Neural cell (in vitro differentiated cells): Measurements from ENCODE around the gene CRIP1. TPM values are rescaled to one million over a fixed set of nuclear protein-coding genes. Genes with fewer than 3 reads are reported as not detected.

ENCODE experiments used
- H2AFZ ChIP-seq: fragments of 200-600, 300-800 bp; sonication (generic), shearing (Covaris generic); 2 replicates; pipeline ENCODE4 v1.6.0; 2014; ENCODE audit warnings: low read depth, mild to moderate bottlenecking, antibody characterized with exemption, low read length, moderate library complexity
- H3F3A ChIP-seq: fragments of 200-600 bp; shearing (Covaris generic); 2 replicates; pipeline ENCODE4 v1.6.1; 2016; ENCODE audit warnings: mild to moderate bottlenecking, moderate library complexity, mixed read lengths, antibody characterized with exemption, low read length; ENCODE audit not compliant: insufficient read depth, poor library complexity, severe bottlenecking
- H3K27ac ChIP-seq: fragments of 200-600, 300-800 bp; sonication (generic), shearing (Covaris generic); 2 replicates; pipeline ENCODE4 v1.5.1; 2014; ENCODE audit warnings: mild to moderate bottlenecking, low read length, moderate library complexity
- H3K27me3 ChIP-seq: fragments of 300-800, 200-600 bp; sonication (generic), shearing (Covaris generic); 2 replicates; pipeline ENCODE4 v1.6.0; 2014; ENCODE audit warnings: mild to moderate bottlenecking, low read depth, low read length, moderate library complexity; ENCODE audit not compliant: insufficient read depth
- H3K36me3 ChIP-seq: fragments of 300-800, 200-600 bp; sonication (generic), shearing (Covaris generic); 2 replicates; pipeline ENCODE4 v1.5.1; 2014; ENCODE audit warnings: mild to moderate bottlenecking, antibody characterized with exemption, low read length, moderate library complexity; ENCODE audit not compliant: insufficient read depth
- H3K4me2 ChIP-seq: fragments of 300-800, 200-600 bp; sonication (generic), shearing (Covaris generic); 2 replicates; pipeline ENCODE4 v1.6.0; 2014; ENCODE audit warnings: mild to moderate bottlenecking, low read length
- H3K4me3 ChIP-seq: fragments of 300-800, 200-600 bp; sonication (generic), shearing (Covaris generic); 2 replicates; pipeline ENCODE4 v1.5.1; 2014; ENCODE audit warnings: mild to moderate bottlenecking, low read length, moderate library complexity
- H3K79me2 ChIP-seq: fragments of 200-600 bp; shearing (Covaris generic); replicated peaks from 2 replicates; pipeline ENCODE4 v1.6.0; 2014; ENCODE audit warnings: mild to moderate bottlenecking, low read length, moderate library complexity; ENCODE audit not compliant: insufficient read depth
- H3K9ac ChIP-seq: fragments of 300-800, 200-600 bp; sonication (generic), shearing (Covaris generic); 2 replicates; pipeline ENCODE4 v1.6.1; 2016; ENCODE audit warnings: mild to moderate bottlenecking, low read length, mixed read lengths
- H3K9me2 ChIP-seq: fragments of 200-600 bp; shearing (Covaris generic); 2 replicates; pipeline ENCODE4 v1.6.1; 2016; ENCODE audit warnings: mild to moderate bottlenecking, low read length, mixed read lengths; ENCODE audit not compliant: insufficient read depth
- H3K9me3 ChIP-seq: fragments of 200-600, 300-800 bp; sonication (generic), shearing (Covaris generic); 2 replicates; pipeline ENCODE4 v1.6.1; 2016; ENCODE audit warnings: mild to moderate bottlenecking, mixed run types, low read length, moderate library complexity, mixed read lengths
- H4K20me1 ChIP-seq: fragments of 200-600 bp; shearing (Covaris generic); 2 replicates; pipeline ENCODE4 v1.6.1; 2016; ENCODE audit warnings: mild to moderate bottlenecking, mixed run types; ENCODE audit not compliant: insufficient read depth
- CTCF ChIP-seq: fragments of 450-650 bp; IDR thresholded peaks from 2 replicates; pipeline ENCODE4 v1.5.1; 2014; ENCODE audit warnings: antibody characterized with exemption, mild to moderate bottlenecking, moderate library complexity; ENCODE audit not compliant: poor library complexity, severe bottlenecking
- EP300 ChIP-seq: fragments of 450-650 bp; conservative IDR thresholded peaks from 2 replicates; pipeline ENCODE4 v1.6.1; 2014; ENCODE audit warnings: antibody characterized with exemption, mild to moderate bottlenecking, moderate library complexity; ENCODE audit not compliant: poor library complexity, severe bottlenecking
- EZH2 ChIP-seq: fragments of 200-600, 300-800 bp; shearing (Covaris generic), sonication (generic); IDR thresholded peaks from 2 replicates; pipeline ENCODE4 v1.6.1; 2014; ENCODE audit warnings: antibody characterized with exemption, low read length, borderline replicate concordance, mild to moderate bottlenecking; ENCODE audit not compliant: insufficient read depth, poor library complexity, severe bottlenecking
- MXI1 ChIP-seq: fragments of 450-650 bp; conservative IDR thresholded peaks from 2 replicates; pipeline ENCODE4 v1.6.1; 2014; ENCODE audit warnings: antibody characterized with exemption, mild to moderate bottlenecking; ENCODE audit not compliant: poor library complexity, severe bottlenecking
- POLR2AphosphoS5 ChIP-seq: IDR thresholded peaks from 2 replicates; pipeline ENCODE4 v1.6.1; 2012
- RAD21 ChIP-seq: fragments of 450-650 bp; conservative IDR thresholded peaks from 2 replicates; pipeline ENCODE4 v1.6.1; 2014; ENCODE audit warnings: antibody characterized with exemption, mild to moderate bottlenecking, moderate library complexity
- REST ChIP-seq: IDR thresholded peaks from 2 replicates; pipeline ENCODE4 v1.6.1; 2012; ENCODE audit warnings: borderline replicate concordance
- SMC3 ChIP-seq: fragments of 450-650 bp; conservative IDR thresholded peaks from 2 replicates; pipeline ENCODE4 v1.6.1; 2014; ENCODE audit warnings: antibody characterized with exemption, mild to moderate bottlenecking, moderate library complexity; ENCODE audit not compliant: poor library complexity
- TAF1 ChIP-seq: IDR thresholded peaks from 2 replicates; pipeline ENCODE4 v1.6.1; 2012; ENCODE audit warnings: low read depth
- polyA plus RNA-seq: library from polyadenylated mRNA; depleted of rRNA; stranded (reverse); fragments of >200 nt; gene quantifications from 2 replicates; pipeline ENCODE4 v1.2.3, GENCODE V29; 2014

The CRIP1 gene
- polyA plus RNA-seq, 1 donor from 2014 or later, result 0.58 TPM

- Histone ChIP-seq H3K36me3 (no peaks in the 10 kb centered on the region), H3F3A (no peaks in the 10 kb centered on the region), H4K20me1 (peaks cover 3% of the 10 kb centered on the region), H3K4me2 (no peak overlapping the region), H3K4me3 (no peak overlapping the region), H3K27me3 (no peaks in the 10 kb centered on the region), H3K9me3 (no peaks in the 10 kb centered on the region), H3K79me2 (no peaks in the 10 kb centered on the region), H3K27ac (no peak overlapping the region), H3K9ac (no peak overlapping the region), H3K9me2 (no peaks in the 10 kb centered on the region), H2AFZ (no peak overlapping the region)
- no peak for TF ChIP-seq SMC3
- TF ChIP-seq POLR2AphosphoS5, result no peak
- no peak for TF ChIP-seq EP300
- no peak for TF ChIP-seq RAD21
- no peak for TF ChIP-seq MXI1
- no peak for TF ChIP-seq TAF1
These were observed 43.9 kb upstream of the CRIP1 start for GRCh38 chr14:105442834-105443233.

GRCh38 chr14:105444859-105445258 is 41.8 kb upstream of the CRIP1 start:
- no peak overlapping the region for H3K4me3 ChIP-seq
- H3K79me2 ChIP-seq, result no peaks in the 10 kb centered on the region
- H3K27ac ChIP-seq, result no peak overlapping the region
- no peaks in the 10 kb centered on the region for H3F3A ChIP-seq
- H3K27me3 ChIP-seq, result no peaks in the 10 kb centered on the region
- H3K9me2 ChIP-seq, result no peaks in the 10 kb centered on the region
- H3K36me3 ChIP-seq, result no peaks in the 10 kb centered on the region
- no peak overlapping the region for H2AFZ ChIP-seq
- no peak overlapping the region for H3K4me2 ChIP-seq
- no peaks in the 10 kb centered on the region for H3K9me3 ChIP-seq
- H3K9ac ChIP-seq, result no peak overlapping the region
- no peaks in the 10 kb centered on the region for H4K20me1 ChIP-seq
- TF ChIP-seq EZH2, result no peak
- no peak for TF ChIP-seq MXI1
- TF ChIP-seq EP300, result no peak
- no peak for TF ChIP-seq RAD21
- TF ChIP-seq CTCF, result no peak
- no peak for TF ChIP-seq SMC3
- TF ChIP-seq REST, result no peak
- TF ChIP-seq TAF1, result no peak
- no peak for TF ChIP-seq POLR2AphosphoS5
